Measurements from ENCODE around the gene MAPK11.

DNA sequence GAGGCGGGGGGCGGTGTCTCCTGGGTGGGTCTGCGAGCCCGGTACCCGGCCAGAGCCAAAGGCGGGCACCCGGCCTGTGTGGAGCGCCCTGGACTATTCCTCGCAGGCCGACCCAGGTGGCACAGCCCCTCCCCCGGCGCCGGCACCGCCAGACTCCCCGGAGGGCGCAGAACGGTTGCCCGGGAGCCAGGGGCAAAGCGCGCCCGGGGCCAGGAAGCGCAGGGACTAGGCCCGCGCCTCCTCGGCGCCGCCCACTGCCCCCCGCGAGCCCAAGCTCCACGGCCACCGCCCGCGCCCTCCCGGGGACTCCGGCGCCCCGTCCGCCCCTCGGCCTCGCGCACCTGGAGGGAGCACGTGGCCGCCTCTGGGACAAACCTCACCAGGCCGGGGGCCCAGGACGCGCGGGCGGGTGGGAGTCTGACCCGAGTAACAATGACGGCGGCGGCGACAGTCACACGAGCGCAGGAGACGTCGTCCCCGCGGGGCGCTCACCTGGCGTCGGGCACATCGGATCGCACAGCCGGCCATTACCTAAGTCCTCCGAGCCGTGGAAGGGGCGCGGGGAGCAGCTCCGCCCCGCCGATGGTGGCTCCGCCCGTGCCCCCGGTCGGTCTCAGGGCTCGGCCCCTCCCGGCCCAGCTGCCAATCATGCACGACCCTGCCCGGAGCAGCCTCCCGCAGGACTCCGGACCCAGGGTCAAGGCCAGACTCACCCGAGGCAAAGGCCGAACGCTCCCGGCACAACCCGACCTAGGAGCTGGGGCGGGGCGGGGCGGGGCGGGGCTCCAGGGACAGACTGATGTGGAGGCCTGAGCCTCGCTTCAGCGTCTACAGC, 29.8 kb upstream of the MAPK11 start:
- no peak for TF ChIP-seq SP1 (IDR thresholded peaks at IDR 0.05)
- no peak for TF ChIP-seq L3MBTL2 (conservative IDR thresholded peaks at IDR 0.05)
- no peak for TF ChIP-seq SUZ12 (IDR thresholded peaks at IDR 0.05)
- TF ChIP-seq ZNF384 (IDR thresholded peaks at IDR 0.05), result no peak
- TF ChIP-seq FOXK2 (IDR thresholded peaks at IDR 0.05), result no peak
- TF ChIP-seq BHLHE40 (IDR thresholded peaks at IDR 0.05; ENCODE audit: borderline replicate concordance), result no peak
- no peak for TF ChIP-seq CTBP1 (IDR thresholded peaks at IDR 0.05; ENCODE audit: borderline replicate concordance)
- TF ChIP-seq FOXM1 (IDR thresholded peaks at IDR 0.05; ENCODE audit: borderline replicate concordance), result no peak

All from HEK293T (cell line).